Stimulated activated CD8-positive, alpha-beta memory T cell treated with anti-CD3 and anti-CD28 coated beads, Interleukin-15, amount 100 ng/mL, for 4 hours (primary cell): Measurements from ENCODE around the gene CDH12.
"Not testable (repeated sequence)": the region's sequence is repeated elsewhere in the genome, so short reads cannot be mapped to it uniquely, and the experiment has no call there.

Experiments used
- DNase-seq, 2 donors: peaks; one replicate each; pipeline ENCODE4 v3.0.0-alpha.2; 2020; ENCODE audit warnings: low read depth in 2 of 2

CDH12 gene

GRCh38 chr5:22023784-22024183 is 829.4 kb downstream of the CDH12 start:
- DNase-seq: no peak

GRCh38 chr5:22012893-22013292 is 840.3 kb downstream of the CDH12 start:
- DNase-seq: not testable (repeated sequence)

- DNase-seq: not testable (repeated sequence)
Measured at GRCh38 chr5:22010808-22011207, 842.3 kb downstream of the CDH12 start.

- DNase-seq: not testable (repeated sequence)
Measured at GRCh38 chr5:22001097-22001496, 852.0 kb downstream of the CDH12 start.

GRCh38 chr5:21985799-21986198 is 867.3 kb downstream of the CDH12 start:
- DNase-seq: not testable (repeated sequence)

- DNase-seq: not testable (repeated sequence)
Measured at GRCh38 chr5:21951571-21951970, 901.6 kb downstream of the CDH12 start.

GRCh38 chr5:21931116-21931515 is 922.0 kb downstream of the CDH12 start:
- DNase-seq: no peak

- no peak for DNase-seq
Measured at GRCh38 chr5:21919414-21920022, 933.6 kb downstream of the CDH12 start.

- DNase-seq: no peak
Measured at GRCh38 chr5:21918451-21918850, 934.7 kb downstream of the CDH12 start.

- no peak for DNase-seq
Measured at GRCh38 chr5:21910731-21911130, 942.4 kb downstream of the CDH12 start.

- no peak for DNase-seq
Measured at GRCh38 chr5:21895766-21896350, 957.3 kb downstream of the CDH12 start.

- no peak for DNase-seq
Measured at GRCh38 chr5:21893161-21893560, 960.0 kb downstream of the CDH12 start.

- no peak for DNase-seq
Measured at GRCh38 chr5:21889581-21889980, 963.6 kb downstream of the CDH12 start.

GRCh38 chr5:21882074-21882745 is 970.9 kb downstream of the CDH12 start:
- DNase-seq: no peak

GRCh38 chr5:21880164-21880563 is 973.0 kb downstream of the CDH12 start:
- no peak for DNase-seq

GRCh38 chr5:21862986-21863385 is 990.2 kb downstream of the CDH12 start:
- no peak for DNase-seq

GRCh38 chr5:21858441-21858840 is 994.7 kb downstream of the CDH12 start:
- no peak for DNase-seq

GRCh38 chr5:21856987-21857386 is 996.2 kb downstream of the CDH12 start:
- no peak for DNase-seq

- no peak for DNase-seq
Measured at GRCh38 chr5:21847300-21847699, 1005.8 kb downstream of the CDH12 start.

GRCh38 chr5:21844960-21845359 is 1008.2 kb downstream of the CDH12 start:
- DNase-seq: no peak

GRCh38 chr5:21834863-21835262 is 1018.3 kb downstream of the CDH12 start:
- no peak for DNase-seq

- no peak for DNase-seq
Measured at GRCh38 chr5:21831145-21831787, 1021.9 kb downstream of the CDH12 start.

- DNase-seq: no peak
Measured at GRCh38 chr5:21826884-21827283, 1026.3 kb downstream of the CDH12 start.
